HG02870 (cell line): ENCODE results near the gene CEP20.
A peak's percentile ranks its signal among the peaks of the same experiment; 100 is the strongest.
"Not testable (repeated sequence)": the region's sequence is repeated elsewhere in the genome, so short reads cannot be mapped to it uniquely, and the experiment has no call there.

Experiments
- ATAC-seq: cut with Tn5 transposase; IDR thresholded peaks from one replicate; pipeline ENCODE4 v1.9.1; 2021; ENCODE audit warnings: mild to moderate bottlenecking, moderate library complexity; ENCODE audit not compliant: unreplicated experiment

The CEP20 gene

DNA sequence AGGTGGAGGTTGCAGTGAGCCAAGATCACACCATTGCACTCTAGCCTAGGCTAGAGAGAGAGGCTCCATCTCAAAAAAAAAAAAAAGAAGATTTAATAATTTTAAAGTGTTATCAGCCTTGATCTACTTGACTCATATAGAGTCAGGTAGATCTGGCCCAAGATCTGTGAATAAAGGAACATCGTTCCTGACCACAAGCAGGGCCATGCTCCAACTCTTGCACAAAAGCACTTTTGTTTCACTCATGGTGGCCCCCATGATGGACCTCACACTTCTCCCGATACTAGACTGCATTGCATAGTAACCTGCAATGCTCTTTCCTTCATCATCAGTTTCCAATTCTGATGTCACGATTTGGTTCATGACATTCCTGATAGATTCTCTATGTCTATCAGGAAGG, 26.4 kb downstream of the CEP20 start:
- no peak for ATAC-seq

DNA sequence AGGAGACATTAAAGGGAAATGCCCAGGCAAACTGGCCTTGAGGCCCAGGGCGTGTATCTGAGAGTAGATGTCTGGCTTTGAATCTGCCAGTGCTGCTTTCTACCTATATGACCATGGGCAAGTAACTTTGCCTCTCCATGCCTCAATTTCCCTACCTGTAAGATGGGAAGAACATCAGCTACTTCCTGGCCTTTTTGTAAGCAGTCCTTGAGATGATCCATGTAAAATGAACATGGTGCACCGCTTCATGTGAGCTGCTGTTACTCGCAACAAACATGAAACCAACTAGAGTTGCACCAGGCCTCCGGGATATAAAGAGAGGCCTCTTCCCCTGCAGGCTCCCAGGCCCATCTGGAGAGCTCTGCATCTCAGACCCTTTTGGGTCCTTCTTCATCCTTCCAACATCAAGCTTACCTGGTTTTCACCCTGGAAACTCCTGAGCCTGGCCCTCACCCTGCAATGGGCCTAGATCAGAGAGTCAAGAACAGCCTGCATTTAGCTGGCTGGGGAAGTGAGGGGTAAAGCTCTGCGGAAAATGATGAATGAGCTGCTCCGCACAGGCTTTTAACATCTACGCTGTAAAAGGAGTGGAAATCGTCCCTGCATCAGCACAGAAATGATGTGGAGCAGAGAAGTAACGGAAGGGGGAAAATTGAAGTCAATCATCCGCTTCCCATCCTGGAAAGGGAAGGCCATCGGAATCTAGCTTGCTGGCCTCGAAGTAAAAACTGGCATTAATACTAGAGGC, 29.3 kb downstream of the CEP20 start:
- ATAC-seq: no peak

DNA sequence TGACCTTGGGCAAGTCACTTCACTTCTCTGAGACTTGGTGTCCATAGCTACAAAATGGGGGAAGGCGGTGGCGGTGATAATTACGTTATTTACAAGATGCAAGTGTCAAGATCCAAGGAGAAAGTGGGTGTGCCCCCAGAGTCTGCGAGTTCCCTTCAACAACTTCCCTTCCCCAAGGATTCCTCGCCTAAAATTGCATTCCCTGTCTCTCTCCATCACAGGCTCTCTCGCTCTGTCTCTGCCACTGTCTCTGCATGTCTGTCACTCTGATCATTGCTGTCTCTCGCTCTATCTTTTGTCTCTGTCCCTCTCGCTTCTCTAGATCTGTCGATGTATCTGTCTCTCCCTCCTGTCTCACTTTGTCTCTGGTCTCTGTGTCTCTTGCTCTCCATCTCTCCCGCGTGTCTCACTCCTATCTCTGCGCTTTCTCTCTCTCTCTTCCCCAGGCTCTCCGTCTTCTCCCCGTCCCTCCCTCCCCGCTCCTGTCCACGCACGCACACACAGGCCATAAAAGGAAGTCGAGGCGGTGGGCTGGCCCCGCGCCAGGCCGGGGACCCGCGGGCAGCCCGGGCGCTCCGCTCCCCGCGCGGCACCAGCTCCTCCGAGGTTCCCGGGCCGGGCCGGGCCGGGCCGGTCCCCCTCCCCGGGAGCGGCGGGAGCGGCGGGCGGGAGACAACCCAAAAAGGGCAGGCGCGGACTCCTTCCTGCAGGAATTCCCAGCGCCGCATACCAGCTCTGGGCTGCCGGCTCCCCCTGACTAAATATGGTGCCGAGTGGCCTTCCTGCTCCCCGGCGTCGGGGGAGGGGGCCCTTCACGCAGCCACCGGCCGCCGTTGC, 30.5 kb downstream of the CEP20 start:
- ATAC-seq: no peak

DNA sequence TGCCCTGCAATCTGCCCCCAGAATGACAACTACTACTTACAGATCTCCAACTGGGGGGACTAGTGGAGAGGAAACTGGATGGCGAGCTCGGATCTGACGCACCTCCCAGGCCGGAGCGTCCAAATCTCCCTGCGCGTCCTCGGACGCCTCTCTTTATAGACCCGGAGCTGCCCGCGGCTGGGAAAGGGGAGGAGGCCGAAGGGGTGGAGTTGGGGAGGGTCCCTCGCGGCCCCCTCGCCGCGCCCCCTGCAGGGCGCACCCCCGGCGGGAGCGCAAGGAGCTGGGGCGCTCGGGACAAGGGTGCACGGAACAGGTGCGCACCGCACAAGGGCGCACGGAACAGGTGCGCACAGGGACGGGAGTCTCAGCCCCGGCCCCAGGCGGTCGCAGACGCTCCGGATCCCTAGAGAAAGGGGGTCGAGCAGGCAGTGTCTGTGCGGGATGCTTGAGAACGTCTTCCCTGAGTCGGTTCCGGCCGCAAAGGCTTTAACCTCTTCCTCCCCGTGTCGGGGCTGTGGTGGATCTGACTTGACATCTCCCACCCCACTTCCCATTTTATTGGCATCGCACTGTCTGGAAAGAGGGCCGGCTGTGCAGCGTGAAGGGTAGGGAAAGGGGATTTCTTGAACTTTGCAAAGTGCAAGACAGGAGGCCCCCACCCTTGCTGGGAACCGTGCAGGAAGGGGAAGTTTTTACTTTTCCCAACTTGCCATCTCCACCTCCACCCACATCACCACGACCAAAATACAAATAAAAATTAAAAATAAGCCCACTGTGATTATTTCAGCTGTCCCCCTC, 31.3 kb downstream of the CEP20 start, which contains the start of gene MYH11:
Gene MYH11 (minus strand): TSS at position 128 of the 798 bp plus-strand sequence. CDS start 18,776 bp downstream, outside the sequence.
- ATAC-seq: no peak

DNA sequence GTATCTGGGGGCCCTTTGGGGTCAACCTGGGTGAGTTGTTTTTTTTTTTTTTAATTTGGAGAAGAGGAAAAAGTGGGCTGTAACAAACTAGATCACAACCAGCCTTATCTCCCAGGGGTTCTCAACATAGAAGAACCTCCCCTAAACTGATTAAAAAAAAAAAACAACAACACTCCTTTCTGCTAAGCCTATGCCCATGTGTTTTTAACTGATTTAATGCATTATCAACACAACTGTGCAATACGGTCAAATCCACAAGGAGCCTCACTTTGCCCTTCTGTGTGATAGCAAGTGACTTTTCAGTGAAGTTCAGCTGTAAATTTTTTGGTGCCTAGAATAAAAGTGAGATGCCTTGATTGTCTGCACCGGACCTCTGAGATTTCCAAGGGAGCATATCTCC, 32.2 kb downstream of the CEP20 start:
- no peak for ATAC-seq

DNA sequence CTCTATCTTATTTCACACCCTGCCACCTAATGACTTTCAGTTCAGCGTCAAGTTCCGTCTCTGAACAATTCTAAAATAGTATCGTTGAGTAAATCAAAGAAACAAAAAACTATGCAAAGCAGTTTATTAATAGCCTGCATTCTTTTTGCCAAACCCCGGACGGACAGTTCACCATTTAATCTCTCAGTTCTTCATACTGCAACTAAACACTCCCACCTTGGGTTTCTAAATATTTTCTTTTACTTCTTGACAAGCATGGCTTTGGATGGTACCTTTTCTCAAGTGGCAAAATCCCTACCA, 32.7 kb downstream of the CEP20 start:
- ATAC-seq: peak; percentile 66

DNA sequence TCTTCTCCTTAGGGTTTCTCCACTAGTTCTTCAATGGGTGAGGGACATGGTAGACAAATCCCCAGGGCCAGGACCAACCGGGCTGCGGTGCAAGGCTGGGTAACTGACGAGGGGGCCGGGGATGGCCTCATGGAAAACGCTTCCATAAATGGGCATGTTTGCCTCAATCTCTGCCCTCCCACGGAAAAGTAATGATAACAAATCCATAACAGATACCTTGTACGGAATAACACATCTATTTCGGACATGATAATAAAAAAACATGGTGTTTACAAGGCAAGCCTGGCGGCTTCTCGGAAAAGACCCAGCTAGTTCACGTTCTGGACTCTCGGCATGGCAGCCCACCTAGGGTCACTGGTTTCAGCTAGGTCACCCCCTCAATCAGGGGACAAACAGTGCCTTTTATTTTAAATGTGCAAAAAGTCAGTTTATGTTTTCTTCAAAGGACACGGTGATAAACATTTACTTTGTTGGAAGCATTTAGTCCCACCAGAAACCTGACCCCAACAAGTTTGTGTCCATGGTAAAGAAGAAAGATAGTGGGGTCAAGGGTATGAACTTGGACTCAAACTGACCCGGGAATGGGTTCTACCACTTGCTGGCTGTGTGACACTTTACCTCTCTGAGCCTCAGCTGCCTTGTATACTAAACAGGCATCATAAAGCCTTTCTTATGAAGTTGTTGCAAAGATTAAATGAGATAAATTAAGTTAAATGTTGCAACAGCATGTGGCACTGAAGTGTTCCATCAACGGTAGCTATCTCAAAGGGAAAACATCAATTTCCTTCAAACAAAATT, 33.3 kb downstream of the CEP20 start:
- no peak for ATAC-seq

DNA sequence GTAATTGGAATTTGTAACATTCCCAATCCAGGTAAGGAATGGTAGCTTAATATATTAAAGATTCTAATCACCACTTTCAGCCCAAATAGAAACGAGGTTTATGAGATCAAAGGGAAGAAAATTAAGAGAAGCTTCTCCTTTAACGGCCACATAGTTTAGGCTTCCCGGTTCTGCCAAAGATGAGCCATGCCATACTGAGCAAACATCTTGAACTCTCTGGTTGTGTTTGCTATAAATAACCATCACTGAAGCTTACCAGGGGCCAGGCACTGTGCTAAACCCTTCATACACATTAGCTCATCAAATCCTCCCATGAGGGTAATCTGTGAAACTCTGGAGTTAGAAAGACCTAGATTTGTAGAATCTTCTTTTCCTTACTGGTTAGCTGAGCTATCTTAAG, 34.3 kb downstream of the CEP20 start:
- no peak for ATAC-seq

DNA sequence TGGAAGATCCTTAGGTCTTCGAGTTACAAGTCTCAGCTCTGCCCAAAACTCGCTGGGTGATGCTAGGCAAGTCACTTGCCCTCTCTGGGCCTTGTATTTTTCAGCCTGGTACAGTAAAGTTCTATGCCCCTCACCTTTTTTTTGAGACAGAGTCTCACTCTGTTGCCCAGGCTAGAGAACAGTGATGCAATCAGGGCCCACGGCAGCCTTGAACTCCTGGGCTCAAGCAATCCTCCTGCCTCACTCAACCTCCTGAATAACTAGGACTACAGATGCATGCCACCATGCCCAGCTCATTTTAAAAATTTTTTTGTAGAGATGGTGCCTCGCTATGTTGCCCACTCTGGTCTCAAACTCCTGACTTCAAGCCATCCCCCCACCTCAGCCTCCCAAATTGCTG, 35.4 kb downstream of the CEP20 start:
- no peak for ATAC-seq

DNA sequence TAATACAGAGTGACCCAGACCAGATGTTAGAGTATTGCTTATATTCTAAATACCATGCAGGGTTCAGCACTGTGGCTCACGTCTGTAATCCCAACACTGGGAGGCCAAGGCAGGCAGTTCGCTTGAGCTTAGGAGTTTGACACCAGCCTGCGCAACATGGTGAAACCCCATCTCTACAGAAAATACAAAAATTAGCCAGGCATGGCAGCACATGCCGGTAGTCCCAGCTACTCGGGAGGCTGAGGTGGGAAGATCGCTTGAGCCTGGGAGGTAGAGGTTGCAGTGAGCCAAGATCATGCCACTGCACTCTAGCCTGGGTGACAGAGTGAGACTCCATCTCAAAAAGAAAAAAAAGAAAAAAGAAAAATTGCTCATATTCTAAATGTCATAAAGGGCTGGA, 37.8 kb downstream of the CEP20 start:
- not testable (repeated sequence) for ATAC-seq

DNA sequence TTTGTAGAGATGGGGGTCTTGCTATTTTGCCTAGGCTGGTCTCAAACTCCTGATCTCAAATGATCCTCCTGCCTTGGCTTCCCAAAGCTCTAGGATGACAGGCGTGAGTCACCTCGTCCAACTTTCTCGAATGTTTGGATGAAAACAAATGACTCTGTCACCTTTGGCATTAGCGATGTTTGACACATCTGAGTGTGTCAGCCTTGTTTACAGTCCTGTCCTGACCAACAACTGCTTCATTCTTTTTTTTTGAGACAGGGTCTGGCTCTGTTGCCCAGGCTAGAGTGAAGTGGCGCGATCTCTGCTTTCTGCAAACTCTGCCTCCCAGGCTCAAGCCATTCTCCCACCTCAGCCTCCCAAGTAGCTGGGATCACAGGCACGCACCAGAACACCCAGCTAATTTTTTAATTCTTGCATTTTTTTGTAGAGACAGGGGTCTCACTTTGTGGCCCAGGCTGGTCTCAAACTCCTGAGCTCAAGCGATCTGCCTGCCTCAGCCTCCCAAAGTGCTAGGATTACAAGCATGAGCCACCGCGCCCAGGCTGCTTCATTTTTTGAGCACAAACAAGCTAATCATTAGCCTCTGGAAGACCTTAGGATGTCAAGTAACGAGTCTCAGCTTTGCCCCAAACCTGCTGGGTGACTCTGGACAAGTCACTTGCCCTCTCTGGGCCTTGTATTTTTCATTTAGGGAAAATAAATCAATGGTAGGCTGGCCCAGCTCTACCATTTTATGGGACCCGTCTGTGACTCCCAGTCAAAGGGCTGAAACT, 39.0 kb downstream of the CEP20 start:
- no peak for ATAC-seq

DNA sequence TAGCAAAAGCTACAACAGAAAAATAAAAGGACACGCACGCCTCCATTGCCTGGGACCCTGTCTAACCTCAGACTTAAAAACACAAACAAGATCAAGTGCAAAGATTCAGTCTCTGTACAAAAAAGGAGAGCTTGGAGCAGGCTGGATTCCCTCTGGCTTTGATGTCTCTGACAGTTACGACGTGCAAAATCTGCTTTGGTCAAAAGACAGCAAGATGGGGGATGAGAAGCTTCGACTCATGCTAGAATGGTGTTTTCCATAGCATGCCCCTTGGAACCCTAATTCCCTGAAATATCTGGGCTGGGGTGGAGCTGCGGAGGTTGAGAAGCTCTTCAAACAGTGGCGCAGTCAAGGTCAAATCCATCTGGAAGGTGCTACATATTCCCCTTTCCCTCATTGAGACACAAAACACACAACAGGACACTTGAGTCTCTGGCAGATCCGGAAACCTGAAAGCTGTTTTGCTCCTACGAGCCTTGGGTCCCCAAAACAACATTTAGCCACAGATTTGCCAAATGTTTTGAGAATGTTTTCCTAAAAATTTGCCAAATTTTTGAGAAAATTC, 40.7 kb downstream of the CEP20 start:
- no peak for ATAC-seq

DNA sequence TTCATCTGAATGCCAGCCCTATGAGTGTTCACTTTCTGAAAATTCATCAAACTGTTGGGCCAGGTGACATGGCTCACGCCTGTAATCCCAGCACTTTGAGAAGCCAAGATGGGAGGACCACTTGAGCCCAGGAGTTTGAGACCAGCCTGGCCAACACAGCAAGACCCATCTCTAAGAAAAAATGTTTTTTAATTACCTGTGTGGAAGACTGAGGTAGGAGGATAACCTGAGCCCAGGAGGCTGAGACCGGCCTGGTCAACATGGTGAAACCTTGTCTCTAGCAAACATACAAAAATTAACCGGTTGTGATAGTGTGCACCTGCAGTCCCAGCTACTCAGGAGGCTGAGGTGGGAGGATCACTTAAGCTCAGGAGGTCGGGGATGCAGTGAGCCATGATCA, 41.9 kb downstream of the CEP20 start:
- ATAC-seq: no peak

DNA sequence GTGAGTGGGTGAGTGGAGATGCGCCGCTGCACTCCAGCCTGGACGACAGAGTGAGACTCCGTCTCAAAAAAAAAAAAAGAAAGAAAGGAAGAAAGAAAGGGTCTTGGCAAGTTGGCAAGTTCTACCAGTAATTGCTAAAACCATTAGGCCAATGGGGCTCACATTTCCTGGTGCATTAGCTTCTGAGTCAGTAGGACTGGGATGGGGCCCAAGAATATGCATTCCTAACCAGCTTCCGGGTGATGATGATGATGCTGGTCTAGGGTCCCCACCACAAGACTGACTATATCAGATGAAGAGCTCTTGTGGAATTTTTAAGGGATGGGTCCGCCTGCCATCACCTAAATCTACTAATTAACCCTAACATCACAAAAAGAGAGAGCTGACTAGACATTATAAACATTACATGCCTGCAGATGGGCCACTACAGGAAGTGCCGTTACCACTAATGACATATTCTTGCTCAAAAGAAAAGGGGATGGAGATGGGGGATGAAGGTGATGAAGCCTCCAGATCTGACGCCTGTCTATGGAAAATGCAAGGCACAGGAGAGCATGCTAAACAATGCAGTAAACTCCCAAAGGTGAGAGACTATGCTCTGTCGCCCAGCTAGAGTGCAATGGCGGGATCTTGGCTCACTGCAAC, 44.6 kb downstream of the CEP20 start:
- no peak for ATAC-seq

DNA sequence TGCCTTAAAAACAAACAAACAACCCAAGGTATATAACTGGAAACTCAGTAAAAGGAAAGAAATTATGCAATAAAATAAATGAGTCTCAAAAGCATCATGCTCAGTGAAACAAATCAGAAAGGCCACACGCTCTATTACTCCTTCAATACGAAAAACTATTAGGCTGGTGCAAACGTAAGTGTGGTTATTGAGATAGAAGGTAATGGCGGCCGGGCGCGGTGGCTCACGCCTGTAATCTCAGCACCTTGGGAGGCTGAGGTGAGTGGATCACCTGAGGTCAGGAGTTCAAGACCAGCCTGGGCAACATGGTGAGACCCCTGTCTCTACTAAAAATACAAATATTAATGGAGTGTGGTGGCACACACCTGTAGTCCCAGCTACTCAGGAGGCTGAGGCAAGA, 49.2 kb downstream of the CEP20 start:
- not testable (repeated sequence) for ATAC-seq

DNA sequence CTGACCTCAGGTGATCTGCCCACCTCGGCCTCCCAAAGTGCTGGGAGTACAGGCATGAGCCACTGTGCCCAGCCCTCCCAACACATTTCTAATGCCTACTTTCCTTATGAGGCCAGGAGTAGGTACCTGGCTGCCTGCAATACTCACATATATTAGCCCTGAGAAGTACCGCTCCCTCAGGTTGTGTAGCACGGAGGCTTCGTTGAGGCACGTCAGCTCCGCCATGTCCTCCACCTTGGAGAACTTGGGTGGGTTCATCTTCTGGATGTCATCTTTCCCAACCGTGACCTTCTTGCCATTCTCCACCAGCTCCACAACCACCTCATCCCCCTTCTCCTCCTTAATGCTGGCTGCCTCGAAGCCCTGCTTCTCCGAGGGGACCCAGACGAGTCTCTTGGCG, 50.6 kb downstream of the CEP20 start:
- ATAC-seq: no peak

DNA sequence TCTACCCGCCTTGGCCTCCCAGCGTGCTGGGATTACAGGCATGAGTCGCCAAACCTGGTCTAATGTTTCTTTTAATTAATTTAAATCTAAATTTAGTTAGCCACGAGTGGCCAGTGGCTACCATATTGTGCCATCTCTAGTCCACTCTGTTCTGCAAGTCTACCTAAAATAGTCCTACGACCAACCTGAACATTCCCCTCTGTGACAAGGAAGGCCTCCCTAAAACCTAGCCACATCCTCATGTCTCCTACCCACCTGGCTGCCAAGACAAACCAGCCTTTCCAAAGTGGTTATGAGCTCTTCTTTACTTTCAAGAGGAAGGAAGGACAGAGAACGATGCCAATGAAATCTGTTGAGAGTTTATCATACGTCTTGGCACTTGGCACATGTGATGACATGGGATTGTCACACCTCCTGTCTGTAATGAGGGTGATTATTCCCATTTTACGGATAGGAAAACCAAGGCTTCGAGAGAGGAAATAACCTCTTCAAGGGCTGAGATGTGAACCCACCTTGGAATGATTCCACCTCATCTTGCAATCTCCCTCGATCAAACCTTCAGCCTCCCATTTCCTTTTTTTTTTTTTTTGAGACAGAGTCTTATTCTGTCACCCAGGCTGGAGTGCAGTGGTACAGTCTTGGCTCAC, 51.3 kb downstream of the CEP20 start:
- ATAC-seq: no peak

DNA sequence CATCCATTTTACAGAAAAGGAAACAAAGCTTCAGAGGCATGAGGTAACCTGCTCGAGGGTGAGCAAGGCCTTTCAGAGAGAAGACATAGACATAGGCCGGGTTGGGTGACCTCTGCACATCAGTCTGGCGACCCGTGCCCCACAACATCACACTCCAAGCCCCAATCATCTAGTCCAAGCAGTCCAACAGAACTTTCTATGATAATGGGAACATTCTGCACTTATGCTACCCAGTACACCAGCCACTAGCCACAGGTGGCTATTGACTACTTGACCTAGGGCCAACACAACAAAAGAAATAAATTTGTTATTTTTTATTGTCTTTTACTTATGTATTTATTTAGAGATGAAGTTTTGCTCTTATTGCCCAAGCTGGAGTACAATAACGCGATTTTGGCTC, 52.3 kb downstream of the CEP20 start:
- ATAC-seq: no peak
